Left lobe of liver (tissue), 1 donor: ENCODE measurements around the gene POLH. TPM values are rescaled to one million over a fixed set of nuclear protein-coding genes. Genes with fewer than 3 reads are reported as not detected.

ENCODE experiments used
- total RNA-seq: library from RNA; stranded (reverse); gene quantifications from one replicate; pipeline ENCODE4 v1.2.1, GENCODE V29; 2021
- donor health status: DM: no; HTN: yes; CAD: no.

The POLH gene
- total RNA-seq, 1 donor from 2014 or later = 7.2 TPM

Other genes with a start within 250 kb of the POLH start
- gene ZNF318, start 206.5 kb upstream of the POLH start, total RNA-seq = 9.4 TPM
- gene ABCC10, start 148.6 kb upstream of the POLH start, total RNA-seq = 11.9 TPM
- gene DLK2, start 120.6 kb upstream of the POLH start, total RNA-seq = not detected
- gene TJAP1, start 98.6 kb upstream of the POLH start, total RNA-seq = 14.0 TPM
- 0.40 TPM for gene LRRC73, start 65.8 kb upstream of the POLH start, total RNA-seq
- 67.9 TPM for gene YIPF3, start 59.3 kb upstream of the POLH start, total RNA-seq
- 13.3 TPM for gene POLR1C, start 59.1 kb upstream of the POLH start, total RNA-seq
- gene XPO5, start 147 bp upstream of the POLH start, total RNA-seq = 14.6 TPM
- 13.7 TPM for gene GTPBP2, start 53.1 kb downstream of the POLH start, total RNA-seq
- 9.8 TPM for gene MAD2L1BP, start 59.7 kb downstream of the POLH start, total RNA-seq
- not detected for gene RSPH9, start 68.9 kb downstream of the POLH start, total RNA-seq
- gene MRPS18A, start 111.6 kb downstream of the POLH start, total RNA-seq = 26.6 TPM
- 135 TPM for gene VEGFA, start 194.0 kb downstream of the POLH start, total RNA-seq